ENCODE results near the gene SPATA4.

DNA sequence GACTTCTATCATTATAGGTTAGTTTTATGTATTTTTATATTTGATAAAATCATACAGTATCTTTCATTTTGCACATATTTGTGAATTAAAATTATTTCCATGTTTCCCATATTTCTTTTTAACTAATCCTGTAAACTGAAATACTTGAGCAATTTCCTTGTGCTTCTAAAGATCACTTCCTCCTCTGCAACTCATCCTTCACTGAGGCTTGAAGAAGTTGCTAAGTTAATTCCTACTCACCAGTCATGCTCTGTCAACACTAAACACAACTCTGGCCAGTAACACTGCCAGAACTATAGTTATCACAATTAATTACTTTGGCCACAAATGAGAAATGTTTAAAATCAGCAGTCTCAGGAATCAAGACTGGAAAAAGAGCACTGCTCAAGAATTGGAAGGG lies 6.7 kb downstream of the SPATA4 start:
- TF ChIP-seq CTCF (IDR thresholded peaks at IDR 0.05; ENCODE audit: low read depth, low read length): no peak
- no peak for TF ChIP-seq EZH2phosphoT487 (IDR thresholded peaks at IDR 0.05; ENCODE audit: low read depth)
